Fibroblast of mammary gland (primary cell): Measurements from ENCODE around the gene UBR4.

ENCODE experiments used
- DNase-seq: peaks from one replicate; pipeline ENCODE4 v3.0.0-alpha.2; 2010; ENCODE audit warnings: low read depth
- H3K4me3 ChIP-seq: 2 replicates; pipeline ENCODE4 v1.5.1; 2011; ENCODE audit warnings: low read depth, mild to moderate bottlenecking, low read length, moderate library complexity; ENCODE audit not compliant: control insufficient read depth
- TF ChIP-seq, protein P1 (sequence below): conservative IDR thresholded peaks from 2 replicates; pipeline ENCODE4 v1.5.1; 2011; ENCODE audit warnings: low read depth, low read length, inconsistent platforms; ENCODE audit not compliant: control insufficient read depth, insufficient read depth

UBR4 gene

DNA sequence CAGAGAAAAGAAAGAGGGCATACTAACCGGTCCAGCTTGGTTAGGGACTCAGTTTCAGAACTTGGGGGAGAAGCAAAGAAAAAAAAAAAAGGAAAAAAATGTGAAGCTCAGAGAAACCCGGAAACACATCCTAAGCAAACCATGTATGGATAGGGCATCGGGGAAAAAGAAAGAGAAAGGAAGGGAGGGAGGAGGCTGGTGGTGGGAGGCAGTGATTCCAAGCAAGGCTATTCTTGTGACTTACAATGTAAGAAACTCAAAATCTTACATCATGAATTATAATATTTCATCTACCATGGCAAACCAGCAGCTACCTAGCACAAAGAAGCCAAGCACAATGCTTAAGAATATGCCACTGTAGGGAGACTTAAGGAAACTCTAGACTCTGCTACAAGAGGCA, 60.3 kb downstream of the UBR4 start:
- no peak overlapping the region for H3K4me3 ChIP-seq
- no peak for DNase-seq
- TF ChIP-seq, protein P1, sequence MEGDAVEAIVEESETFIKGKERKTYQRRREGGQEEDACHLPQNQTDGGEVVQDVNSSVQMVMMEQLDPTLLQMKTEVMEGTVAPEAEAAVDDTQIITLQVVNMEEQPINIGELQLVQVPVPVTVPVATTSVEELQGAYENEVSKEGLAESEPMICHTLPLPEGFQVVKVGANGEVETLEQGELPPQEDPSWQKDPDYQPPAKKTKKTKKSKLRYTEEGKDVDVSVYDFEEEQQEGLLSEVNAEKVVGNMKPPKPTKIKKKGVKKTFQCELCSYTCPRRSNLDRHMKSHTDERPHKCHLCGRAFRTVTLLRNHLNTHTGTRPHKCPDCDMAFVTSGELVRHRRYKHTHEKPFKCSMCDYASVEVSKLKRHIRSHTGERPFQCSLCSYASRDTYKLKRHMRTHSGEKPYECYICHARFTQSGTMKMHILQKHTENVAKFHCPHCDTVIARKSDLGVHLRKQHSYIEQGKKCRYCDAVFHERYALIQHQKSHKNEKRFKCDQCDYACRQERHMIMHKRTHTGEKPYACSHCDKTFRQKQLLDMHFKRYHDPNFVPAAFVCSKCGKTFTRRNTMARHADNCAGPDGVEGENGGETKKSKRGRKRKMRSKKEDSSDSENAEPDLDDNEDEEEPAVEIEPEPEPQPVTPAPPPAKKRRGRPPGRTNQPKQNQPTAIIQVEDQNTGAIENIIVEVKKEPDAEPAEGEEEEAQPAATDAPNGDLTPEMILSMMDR: no peak

DNA sequence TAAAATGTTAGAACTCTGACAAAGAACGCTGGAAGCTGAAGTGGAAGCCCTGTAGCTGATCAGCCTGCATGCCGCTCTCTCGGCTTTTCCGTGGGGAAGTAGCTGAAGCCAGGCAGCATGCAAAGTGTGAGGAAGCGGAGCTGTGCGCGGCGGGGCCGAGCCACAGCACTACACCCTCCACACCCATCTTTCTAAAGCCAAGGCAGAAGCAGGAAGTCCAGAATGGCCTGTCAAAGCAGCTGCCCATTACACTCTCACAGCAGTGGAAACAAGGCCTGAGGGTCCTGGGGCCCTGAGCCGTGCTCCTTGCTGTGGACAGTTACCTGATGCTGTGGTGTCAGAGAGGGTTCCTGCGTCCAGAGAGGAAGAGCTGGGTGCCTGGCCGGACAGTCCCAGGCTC, 69.6 kb downstream of the UBR4 start:
- no peak for DNase-seq
- TF ChIP-seq, protein P1: no peak
- H3K4me3 ChIP-seq: no peak overlapping the region

DNA sequence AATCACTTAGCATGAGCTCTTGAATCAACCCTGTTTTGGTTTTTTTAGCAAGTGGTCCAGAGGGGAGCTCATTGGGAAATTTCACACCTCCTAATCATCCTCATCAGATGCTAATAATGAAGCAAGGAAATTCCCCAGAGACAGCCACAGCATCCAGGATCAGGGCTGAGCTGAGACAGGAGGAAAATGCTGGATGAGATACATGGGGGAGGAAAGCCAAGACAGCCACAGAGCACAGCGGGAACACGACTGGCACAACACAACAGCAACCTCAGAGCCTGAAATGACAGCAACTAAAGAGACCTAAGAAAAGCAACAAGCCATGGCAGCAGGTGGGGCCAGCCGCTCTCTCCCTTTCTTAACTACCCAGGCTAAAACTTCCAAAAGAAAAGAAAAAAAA, 70.4 kb downstream of the UBR4 start:
- DNase-seq: no peak
- TF ChIP-seq, protein P1: no peak
- H3K4me3 ChIP-seq: no peak overlapping the region

DNA sequence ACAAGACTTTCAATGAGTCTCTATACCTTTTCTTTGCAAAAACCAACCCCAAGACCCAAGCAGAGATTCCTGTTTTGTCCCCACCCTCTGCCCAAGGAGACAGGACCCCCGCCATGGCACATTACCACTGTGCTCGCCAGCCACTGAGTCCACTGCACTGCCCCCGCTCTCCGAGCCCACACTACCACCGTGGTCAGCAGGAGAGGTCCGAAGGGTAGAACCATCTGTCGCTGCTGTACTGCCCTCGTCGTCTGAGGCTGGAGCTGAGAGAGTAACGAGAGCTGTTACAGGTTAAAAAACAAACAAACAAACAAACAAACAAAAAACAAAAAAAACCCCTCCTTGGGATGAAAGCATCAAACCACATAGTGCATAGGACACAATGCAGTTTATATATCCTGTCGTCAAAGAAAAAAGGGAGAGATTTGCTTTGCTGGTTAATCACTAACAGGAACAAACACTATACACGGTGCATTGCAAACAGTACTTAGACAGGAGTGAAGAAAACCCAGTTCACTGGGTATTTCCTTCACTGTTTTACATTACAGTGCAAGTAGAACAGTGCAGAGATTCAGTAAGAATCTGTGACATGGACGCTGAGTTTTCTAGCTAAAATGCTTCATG, 71.0 kb downstream of the UBR4 start:
- TF ChIP-seq, protein P1: no peak
- DNase-seq: no peak
- no peak overlapping the region for H3K4me3 ChIP-seq

DNA sequence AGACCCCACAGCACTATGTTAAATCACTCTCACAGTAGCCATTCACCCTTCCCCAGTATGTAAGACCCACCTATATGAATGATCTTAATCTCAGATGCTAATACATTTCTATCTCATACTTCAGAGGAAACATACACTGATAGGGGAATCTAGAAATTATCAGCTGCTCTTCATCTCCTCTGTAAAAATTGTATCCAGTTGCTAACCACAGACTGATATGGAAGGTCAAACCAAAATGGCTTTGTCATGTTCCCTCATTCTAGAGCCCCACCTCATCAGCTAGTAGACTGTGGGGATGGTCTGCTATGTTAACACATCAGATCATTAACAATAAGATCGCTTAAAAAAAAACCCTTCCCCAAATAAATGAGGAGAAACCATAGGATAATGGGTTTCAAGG, 71.7 kb downstream of the UBR4 start:
- TF ChIP-seq, protein P1: no peak
- no peak overlapping the region for H3K4me3 ChIP-seq
- no peak for DNase-seq

DNA sequence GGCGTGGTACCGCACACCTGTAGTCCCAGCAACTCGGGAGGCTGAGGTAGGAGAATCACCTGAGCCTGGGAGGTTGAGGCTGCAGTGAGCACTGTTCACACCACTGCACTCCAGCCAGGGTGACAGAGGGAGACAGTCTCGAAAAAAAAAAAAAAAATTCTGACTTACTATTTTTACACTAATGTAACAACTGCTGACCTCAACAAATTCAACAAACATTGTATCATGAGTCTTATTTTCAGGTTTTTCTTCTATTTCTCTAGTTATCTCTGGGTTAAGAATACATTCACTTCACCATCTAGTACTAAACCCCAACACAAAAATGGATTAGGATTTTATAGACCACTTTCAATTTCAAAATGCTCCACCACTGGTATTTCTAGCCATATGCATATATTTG, 72.9 kb downstream of the UBR4 start:
- TF ChIP-seq, protein P1: no peak
- no peak for DNase-seq
- no peak overlapping the region for H3K4me3 ChIP-seq

DNA sequence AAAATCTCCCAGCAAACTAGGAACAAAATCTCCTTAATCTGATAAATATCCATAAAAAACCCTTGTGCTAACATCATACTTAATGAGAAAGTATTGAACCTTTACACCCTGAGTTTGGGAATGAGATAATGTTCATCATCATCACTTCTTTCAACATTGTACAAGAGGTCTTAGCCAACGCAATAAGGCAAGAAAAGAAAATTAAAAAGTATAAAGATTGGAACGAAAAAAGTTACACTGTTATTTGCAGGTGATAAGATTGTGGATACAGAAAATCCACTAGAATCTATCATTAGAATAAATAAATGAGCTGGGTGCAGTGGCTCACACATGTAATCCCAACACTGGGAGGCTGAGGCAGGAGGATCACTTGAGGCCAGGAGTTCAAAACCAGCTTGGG, 76.7 kb downstream of the UBR4 start:
- TF ChIP-seq, protein P1: no peak
- H3K4me3 ChIP-seq: no peak overlapping the region
- no peak for DNase-seq
